ENCODE data around the gene SHANK3. TPM values are rescaled to one million over a fixed set of nuclear protein-coding genes. Genes with fewer than 3 reads are reported as not detected.

SHANK3 gene
- total and polyA plus RNA-seq, 2 donors (not counting 3 experiments of a cell fraction or from before 2014, with no cell fraction given) = 26.1 to 158 TPM

DNA sequence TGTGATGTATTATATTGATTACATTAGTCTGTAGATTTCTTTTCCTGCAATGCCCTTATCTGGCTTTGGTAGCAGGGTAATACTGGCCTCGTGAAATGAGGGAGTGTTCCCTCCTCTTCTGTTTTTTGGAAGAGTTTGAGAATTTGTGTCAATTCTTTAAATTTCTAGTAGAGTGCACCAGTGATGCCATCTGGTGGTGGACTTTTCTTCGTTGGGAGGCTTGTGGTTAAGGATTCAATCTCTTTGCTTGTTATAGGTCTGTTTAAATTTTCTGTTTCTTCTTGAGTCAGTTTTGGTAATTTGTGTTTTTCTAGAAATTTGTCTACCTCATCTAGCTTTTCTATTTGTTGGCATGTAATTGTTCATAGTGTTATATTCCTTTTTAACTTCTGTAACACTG lies 18.9 kb downstream of the SHANK3 start:
- no peak overlapping the region for H3K4me2 ChIP-seq (ENCODE audit: insufficient read depth, low read length)
- no peak overlapping the region for H2AFZ ChIP-seq (ENCODE audit: low read depth, low read length)
- no peaks in the 10 kb centered on the region for H3K9me3 ChIP-seq (replicated peaks; ENCODE audit: control insufficient read depth, insufficient read depth, low read length)
- H3K4me1 ChIP-seq (ENCODE audit: control insufficient read depth, extremely low read depth, insufficient read depth, low read length) = peaks cover 16% of the 10 kb centered on the region
- H3K9ac ChIP-seq (replicated peaks; ENCODE audit: extremely low read depth, insufficient read depth, low read length) = no peak overlapping the region
- peaks cover 20% of the 10 kb centered on the region for H4K20me1 ChIP-seq (replicated peaks; ENCODE audit: control insufficient read depth, extremely low read depth, insufficient read depth, low read length)
- no peaks in the 10 kb centered on the region for H3K27me3 ChIP-seq (ENCODE audit: control insufficient read depth in 2 of 2, insufficient read depth in 2 of 2, low read length in 2 of 2)
- no TSS peak for BruUV-seq (replicated peaks)
- peak; percentile 61 for DNase-seq (ENCODE audit: low read depth, low spot score)
- no peak overlapping the region for H3K27ac ChIP-seq (ENCODE audit: insufficient read depth, low read depth, low read length)
- intact Hi-C loops (cut with micrococcal nuclease) = loop anchor here (1.0 to 5.0 kb wide), 5 partner anchors 15 to 115 kb away; partner anchors contain the start of gene ARSA
- H3K79me2 ChIP-seq (ENCODE audit: control insufficient read depth, insufficient read depth, low read length) = peaks cover 95% of the 10 kb centered on the region
- peak; percentile 44 to 47 for TF ChIP-seq CTCF (IDR thresholded peaks at IDR 0.05; ENCODE audit: extremely low read depth in 1 of 2, insufficient read depth in 1 of 2, low read depth in 1 of 2, low read length in 2 of 2)
- TF ChIP-seq, protein P1, sequence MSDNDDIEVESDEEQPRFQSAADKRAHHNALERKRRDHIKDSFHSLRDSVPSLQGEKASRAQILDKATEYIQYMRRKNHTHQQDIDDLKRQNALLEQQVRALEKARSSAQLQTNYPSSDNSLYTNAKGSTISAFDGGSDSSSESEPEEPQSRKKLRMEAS (IDR thresholded peaks at IDR 0.05; ENCODE audit: insufficient read depth, insufficient read length) = no peak
- TF ChIP-seq GATA2 (IDR thresholded peaks at IDR 0.05; ENCODE audit: insufficient read depth, insufficient read length, low read depth, low read length) = no peak
- no peak for TF ChIP-seq FOS (IDR thresholded peaks at IDR 0.05; ENCODE audit: borderline replicate concordance, insufficient read depth, low read length)
- TF ChIP-seq POLR2AphosphoS5 (IDR thresholded peaks at IDR 0.05; ENCODE audit: insufficient read depth, low read depth, low read length) = no peak
- FAIRE-seq = peak; percentile 24
- peaks cover 45 to 52% of the 10 kb centered on the region in 2 experiments for H3K36me3 ChIP-seq (ENCODE audit: control insufficient read depth in 2 of 2, extremely low read depth in 1 of 2, insufficient read depth in 2 of 2, low read length in 2 of 2)
- H3K9me1 ChIP-seq (replicated peaks; ENCODE audit: control insufficient read depth, extremely low read depth, insufficient read depth, low read length) = no peaks in the 10 kb centered on the region
- H3K4me3 ChIP-seq (replicated peaks in 1 of 3; ENCODE audit: insufficient read depth in 1 of 3, low read depth in 1 of 3, low read length in 3 of 3) = no peak overlapping the region
- CTCF ChIA-PET = interaction anchor here (0.7 to 4.1 kb wide), 10 partner anchors 15 to 151 kb away, joined by 3 to 26 read pairs (median 6); partner anchors contain the start of genes ARSA and SYCE3
- POLR2A ChIA-PET = no interaction called here
- dilution Hi-C loops (cut with MboI; ENCODE audit: extremely low pct_ligation_motif_present, low sequenced_read_pairs) = no loop called here

Data from endothelial cell of umbilical vein (primary cell).